PC-3 (cell line): Measurements from ENCODE around the gene FYN. TPM values are rescaled to one million over a fixed set of nuclear protein-coding genes. Genes with fewer than 3 reads are reported as not detected.

Experiments used
- ATAC-seq: fragments of 200-7000 bp; cut with Tn5 transposase; 2 replicates; pipeline ENCODE4 v1.9.1; 2020; ENCODE audit warnings: mild to moderate bottlenecking, moderate library complexity
- BruUV-seq: library from RNA; stranded (reverse); fragments of 400-500 nt; replicated peaks from 2 replicates; lab custom pipeline; 2021; lab: Mats Ljungman, UMichigan
- CTCF ChIA-PET: fragments of 300-600 bp; sonication (Branson Sonifier 250); formaldehyde crosslinking; loops from one replicate; lab custom pipeline; 2022; ENCODE audit warnings: antibody characterized with exemption; lab: Charles Lee
- POLR2A ChIA-PET: fragments of 300-600 bp; sonication (Branson Sonifier 250); formaldehyde crosslinking; loops from one replicate; lab custom pipeline; 2022; ENCODE audit warnings: antibody characterized with exemption; ENCODE audit not compliant: unreplicated experiment; lab: Charles Lee
- DNase-seq: peaks from one replicate; pipeline ENCODE4 v3.0.0-alpha.2; 2015
- H2AFZ ChIP-seq: fragments of 300-600 bp; sonication (generic); 2 replicates; pipeline ENCODE4 v1.6.0; 2016; ENCODE audit warnings: antibody characterized with exemption, low read length
- H3F3A ChIP-seq: fragments of 300-600 bp; sonication (generic); one replicate; pipeline ENCODE4 v1.6.0; 2017; ENCODE audit warnings: antibody characterized with exemption, low read length, control low read depth, mild to moderate bottlenecking; ENCODE audit not compliant: unreplicated experiment
- H3K27ac ChIP-seq: fragments of 300-600 bp; sonication (generic); 2 replicates; pipeline ENCODE4 v1.5.1; 2016; ENCODE audit warnings: mild to moderate bottlenecking, low read length
- H3K27me3 ChIP-seq: fragments of 300-600 bp; sonication (generic); 2 replicates; pipeline ENCODE4 v1.6.1; 2016; ENCODE audit warnings: low read length, mixed read lengths
- H3K36me3 ChIP-seq: fragments of 300-600 bp; sonication (generic); 2 replicates; pipeline ENCODE4 v1.6.1; 2016; ENCODE audit warnings: low read depth, mixed run types, low read length, mixed read lengths
- H3K4me1 ChIP-seq: fragments of 300-600 bp; sonication (generic); 2 replicates; pipeline ENCODE4 v1.5.1; 2016; ENCODE audit warnings: low read length; ENCODE audit not compliant: insufficient read depth
- H3K4me2 ChIP-seq: fragments of 300-600 bp; sonication (generic); 2 replicates; pipeline ENCODE4 v1.6.0; 2016; ENCODE audit warnings: low read length
- H3K4me3 ChIP-seq: fragments of 300-600 bp; sonication (generic); 2 replicates; pipeline ENCODE4 v1.5.1; 2016; ENCODE audit warnings: mild to moderate bottlenecking, low read length, mixed read lengths
- H3K79me2 ChIP-seq: fragments of 300-600 bp; sonication (generic); 2 replicates; pipeline ENCODE4 v1.6.1; 2017; ENCODE audit warnings: low read length, mixed read lengths
- H3K9ac ChIP-seq: fragments of 300-600 bp; sonication (generic); 2 replicates; pipeline ENCODE4 v1.6.0; 2016; ENCODE audit warnings: mild to moderate bottlenecking, low read length
- H3K9me2 ChIP-seq: fragments of 300-600 bp; sonication (generic); replicated peaks from 2 replicates; pipeline ENCODE4 v1.6.1; 2016; ENCODE audit warnings: mixed run types, low read length, mixed read lengths
- H3K9me3 ChIP-seq: fragments of 300-600 bp; sonication (generic); 2 replicates; pipeline ENCODE4 v1.6.1; 2016; ENCODE audit warnings: low read length, mixed read lengths
- H4K20me1 ChIP-seq: fragments of 300-600 bp; sonication (generic); 2 replicates; pipeline ENCODE4 v1.6.1; 2016; ENCODE audit warnings: low read length, mixed read lengths
- CTCF ChIP-seq: fragments of 300-600 bp; sonication (generic); conservative IDR thresholded peaks from 2 replicates; pipeline ENCODE4 v1.5.1; 2017; ENCODE audit warnings: antibody characterized with exemption, low read depth, mild to moderate bottlenecking, low read length
- EZH2 ChIP-seq: fragments of 300-600 bp; sonication (generic); IDR thresholded peaks from one replicate; pipeline ENCODE4 v1.6.1; 2017; ENCODE audit warnings: antibody characterized with exemption, mild to moderate bottlenecking, low read length; ENCODE audit not compliant: unreplicated experiment
- EZH2phosphoT487 ChIP-seq: fragments of 300-600 bp; sonication (generic); IDR thresholded peaks from 2 replicates; pipeline ENCODE4 v1.6.1; 2018; ENCODE audit warnings: mild to moderate bottlenecking, antibody characterized with exemption, low read length, borderline replicate concordance
- intact Hi-C: fragments of 100-400 bp; cut with micrococcal nuclease; formaldehyde crosslinking; loops from 2 replicates; pipeline ENCODE4 v1.9.0; 2023
- total RNA-seq: library from RNA; depleted of rRNA; stranded (reverse); fragments of >200 nt; gene quantifications from 2 replicates; pipeline ENCODE4 v1.2.3, GENCODE V29; 2014

FYN gene
- total RNA-seq, 1 experiment from 2014 or later: 27.6 TPM

GRCh38 chr6:111809766-111810165, 63.5 kb downstream of the FYN start:
- H3K4me3 ChIP-seq: no peak overlapping the region
- intact Hi-C loops: loop anchor here (5.0 kb wide), 2 partner anchors 63 to 188 kb away; partner anchors contain the start of gene FYN
- no TSS peak for BruUV-seq
- H3K4me2 ChIP-seq: no peak overlapping the region
- no peaks in the 10 kb centered on the region for H3K9me2 ChIP-seq
- H2AFZ ChIP-seq: no peak overlapping the region
- CTCF ChIA-PET: interaction anchor here (0.6 kb wide), 1 partner anchor 201 kb away, joined by 3 read pairs; no protein-coding TSS in a partner anchor
- DNase-seq (no peak), ATAC-seq (no peak)
- no peaks in the 10 kb centered on the region for H3K79me2 ChIP-seq
- no peaks in the 10 kb centered on the region for H3K9me3 ChIP-seq
- no peaks in the 10 kb centered on the region for H3K27me3 ChIP-seq
- TF ChIP-seq EZH2 (no peak), EZH2phosphoT487 (no peak)
- H3F3A ChIP-seq: no peaks in the 10 kb centered on the region
- no peak overlapping the region for H3K9ac ChIP-seq
- POLR2A ChIA-PET: no interaction called here
- H3K36me3 ChIP-seq: no peaks in the 10 kb centered on the region
- H3K4me1 ChIP-seq: peaks cover 65% of the 10 kb centered on the region
- no peaks in the 10 kb centered on the region for H4K20me1 ChIP-seq
- H3K27ac ChIP-seq: no peak overlapping the region

DNA sequence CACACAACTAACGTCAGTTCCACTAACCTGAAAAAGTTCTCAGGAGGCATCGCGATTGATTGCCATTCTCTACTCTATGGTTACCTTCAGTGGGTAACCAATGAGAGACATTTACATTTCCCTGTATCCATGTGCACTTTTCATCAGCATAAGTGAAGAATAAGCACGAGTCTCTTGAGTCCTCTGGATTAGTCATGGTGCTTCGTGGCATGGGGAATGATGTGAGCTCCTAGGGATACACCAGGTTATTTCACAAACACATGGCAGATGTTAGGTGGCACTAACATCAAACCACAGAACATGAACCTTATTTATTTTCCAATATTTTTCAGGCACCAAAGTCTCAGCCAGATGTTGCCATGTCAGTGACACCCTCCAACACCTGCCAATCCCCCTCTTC, 64.0 kb downstream of the FYN start:
- intact Hi-C loops: no loop called here
- ChIA-PET CTCF (interaction anchor here (0.6 kb wide), 1 partner anchor 202 kb away, joined by 3 read pairs; no protein-coding TSS in a partner anchor), POLR2A (no interaction called here)
- H3K79me2 ChIP-seq: no peaks in the 10 kb centered on the region
- H3K9me2 ChIP-seq: no peaks in the 10 kb centered on the region
- H3K36me3 ChIP-seq: no peaks in the 10 kb centered on the region
- no peak for ATAC-seq
- no TSS peak for BruUV-seq
- H3K27ac ChIP-seq: no peak overlapping the region
- H3K9ac ChIP-seq: no peak overlapping the region
- TF ChIP-seq EZH2: no peak
- H4K20me1 ChIP-seq: no peaks in the 10 kb centered on the region
- H3K4me1 ChIP-seq: peaks cover 68% of the 10 kb centered on the region
- H3K27me3 ChIP-seq: no peaks in the 10 kb centered on the region
- H3F3A ChIP-seq: no peaks in the 10 kb centered on the region
- DNase-seq: no peak
- no peak overlapping the region for H3K4me2 ChIP-seq
- no peak overlapping the region for H3K4me3 ChIP-seq
- H3K9me3 ChIP-seq: no peaks in the 10 kb centered on the region
- H2AFZ ChIP-seq: no peak overlapping the region

- intact Hi-C loops: no loop called here
- H3K79me2 ChIP-seq: no peaks in the 10 kb centered on the region
- no peaks in the 10 kb centered on the region for H3K27me3 ChIP-seq
- no peaks in the 10 kb centered on the region for H3F3A ChIP-seq
- H2AFZ ChIP-seq: no peak overlapping the region
- ChIA-PET POLR2A (no interaction called here), CTCF (no interaction called here)
- H3K9me2 ChIP-seq: no peaks in the 10 kb centered on the region
- H3K4me1 ChIP-seq: peaks cover 60% of the 10 kb centered on the region
- H3K9ac ChIP-seq: no peak overlapping the region
- no peak for DNase-seq
- no peak overlapping the region for H3K27ac ChIP-seq
- no peak for ATAC-seq
- no TSS peak for BruUV-seq
- H3K4me2 ChIP-seq: no peak overlapping the region
- no peaks in the 10 kb centered on the region for H4K20me1 ChIP-seq
- TF ChIP-seq EZH2phosphoT487 (no peak), CTCF (no peak), EZH2 (no peak)
- H3K4me3 ChIP-seq: no peak overlapping the region
- no peaks in the 10 kb centered on the region for H3K36me3 ChIP-seq
- no peaks in the 10 kb centered on the region for H3K9me3 ChIP-seq
These were observed 64.8 kb downstream of the FYN start for GRCh38 chr6:111808493-111808892.
